ENCODE measurements around the gene GID8.
A peak's percentile ranks its signal among the peaks of the same experiment; 100 is the strongest.

GID8 gene

GRCh38 chr20:62951143-62951895, 13.4 kb downstream of the GID8 start:
- H3K4me1 Mint-ChIP-seq (ENCODE audit: low read depth), result peaks cover 30% of the 10 kb centered on the region
- H3K9me3 Mint-ChIP-seq, result no peaks in the 10 kb centered on the region
- H3K36me3 Mint-ChIP-seq (ENCODE audit: low read depth), result peaks cover 51% of the 10 kb centered on the region
- H3K4me3 Mint-ChIP-seq, result no peak overlapping the region
- H3K27me3 Mint-ChIP-seq, result no peaks in the 10 kb centered on the region
- no peak overlapping the region for H3K27ac Mint-ChIP-seq
- no peak for DNase-seq

- H3K4me1 Mint-ChIP-seq (ENCODE audit: low read depth), result peaks cover 30% of the 10 kb centered on the region
- DNase-seq, result no peak
- peak overlapping the region; percentile 59 for H3K27ac Mint-ChIP-seq
- peaks cover 51% of the 10 kb centered on the region for H3K36me3 Mint-ChIP-seq (ENCODE audit: low read depth)
- H3K4me3 Mint-ChIP-seq, result peak overlapping the region; percentile 77
- no peaks in the 10 kb centered on the region for H3K9me3 Mint-ChIP-seq
- H3K27me3 Mint-ChIP-seq, result no peaks in the 10 kb centered on the region
Observed at GRCh38 chr20:62951896-62952372, 14.0 kb downstream of the GID8 start.

- Mint-ChIP-seq H3K9me3 (no peaks in the 10 kb centered on the region), H3K4me1 (ENCODE audit: low read depth) (peaks cover 28% of the 10 kb centered on the region), H3K36me3 (ENCODE audit: low read depth) (peaks cover 46% of the 10 kb centered on the region), H3K4me3 (peak within 1 kb of the TSS; percentile 77), H3K27ac (peak within 1 kb of the TSS; percentile 88), H3K27me3 (no peaks in the 10 kb centered on the region)
- DNase-seq, result peak; percentile 72
Observed at GRCh38 chr20:62952373-62952967, 14.5 kb downstream of the GID8 start, which contains the start of gene SLC17A9. SLC17A9 (plus strand) TSS chr20:62952709; CDS start chr20:62952831, 122 bp downstream.

- H3K27me3 Mint-ChIP-seq, result no peaks in the 10 kb centered on the region
- peaks cover 46% of the 10 kb centered on the region for H3K36me3 Mint-ChIP-seq (ENCODE audit: low read depth)
- H3K27ac Mint-ChIP-seq, result peak overlapping the region; percentile 88
- peaks cover 28% of the 10 kb centered on the region for H3K4me1 Mint-ChIP-seq (ENCODE audit: low read depth)
- peak overlapping the region; percentile 77 for H3K4me3 Mint-ChIP-seq
- no peaks in the 10 kb centered on the region for H3K9me3 Mint-ChIP-seq
- peak; percentile 49 for DNase-seq
Observed at GRCh38 chr20:62952968-62953838, 15.3 kb downstream of the GID8 start.

GRCh38 chr20:62953839-62954703, 16.1 kb downstream of the GID8 start:
- Mint-ChIP-seq H3K4me3 (peak overlapping the region; percentile 77), H3K36me3 (ENCODE audit: low read depth) (peaks cover 38% of the 10 kb centered on the region), H3K27me3 (no peaks in the 10 kb centered on the region), H3K27ac (peak overlapping the region; percentile 88), H3K9me3 (no peaks in the 10 kb centered on the region), H3K4me1 (ENCODE audit: low read depth) (peaks cover 28% of the 10 kb centered on the region)
- DNase-seq, result peak; percentile 67

- no peak overlapping the region for H3K27ac Mint-ChIP-seq
- H3K4me1 Mint-ChIP-seq (ENCODE audit: low read depth), result peaks cover 30% of the 10 kb centered on the region
- no peaks in the 10 kb centered on the region for H3K27me3 Mint-ChIP-seq
Observed at GRCh38 chr20:62955519-62956386, 17.8 kb downstream of the GID8 start.

GRCh38 chr20:62956387-62957135, 18.6 kb downstream of the GID8 start:
- Mint-ChIP-seq H3K9me3 (no peaks in the 10 kb centered on the region), H3K4me1 (ENCODE audit: low read depth) (peaks cover 27% of the 10 kb centered on the region), H3K4me3 (no peak overlapping the region), H3K27me3 (no peaks in the 10 kb centered on the region), H3K36me3 (ENCODE audit: low read depth) (peaks cover 23% of the 10 kb centered on the region), H3K27ac (no peak overlapping the region)
- no peak for DNase-seq

More at GRCh38 chr20:62955519-62956386, 17.8 kb downstream of the GID8 start:
- Mint-ChIP-seq H3K36me3 (ENCODE audit: low read depth) (peaks cover 26% of the 10 kb centered on the region), H3K4me3 (no peak overlapping the region), H3K9me3 (no peaks in the 10 kb centered on the region)
- no peak for DNase-seq

- Mint-ChIP-seq H3K27ac (no peak overlapping the region), H3K27me3 (no peaks in the 10 kb centered on the region), H3K36me3 (ENCODE audit: low read depth) (peaks cover 27% of the 10 kb centered on the region), H3K4me3 (no peak overlapping the region), H3K4me1 (ENCODE audit: low read depth) (peaks cover 23% of the 10 kb centered on the region), H3K9me3 (no peaks in the 10 kb centered on the region)
- no peak for DNase-seq
Observed at GRCh38 chr20:62957136-62958117, 19.5 kb downstream of the GID8 start.

GRCh38 chr20:62958388-62959100, 20.6 kb downstream of the GID8 start:
- peaks cover 17% of the 10 kb centered on the region for H3K4me1 Mint-ChIP-seq (ENCODE audit: low read depth)
- peaks cover 30% of the 10 kb centered on the region for H3K36me3 Mint-ChIP-seq (ENCODE audit: low read depth)
- H3K27ac Mint-ChIP-seq, result no peak overlapping the region
- no peak overlapping the region for H3K4me3 Mint-ChIP-seq
- H3K9me3 Mint-ChIP-seq, result no peaks in the 10 kb centered on the region
- H3K27me3 Mint-ChIP-seq, result no peaks in the 10 kb centered on the region
- no peak for DNase-seq

- Mint-ChIP-seq H3K36me3 (ENCODE audit: low read depth) (peaks cover 35% of the 10 kb centered on the region), H3K4me1 (ENCODE audit: low read depth) (peaks cover 10% of the 10 kb centered on the region), H3K9me3 (no peaks in the 10 kb centered on the region), H3K4me3 (no peak overlapping the region), H3K27me3 (no peaks in the 10 kb centered on the region), H3K27ac (no peak overlapping the region)
- no peak for DNase-seq
Observed at GRCh38 chr20:62959101-62959971, 21.4 kb downstream of the GID8 start.

Data from activated T-cell treated with anti-CD3 and anti-CD28 coated beads, Interleukin-2, amount 50 U/mL, for 24 hours (primary cell).